SIG-M5 treated with dmso at 0.1 percent for 504 hours (cell line): Measurements from ENCODE around the gene TLR9.

Source experiments
- DNase-seq: peaks from one replicate; lab custom pipeline; 2025; ENCODE audit not compliant: unreplicated experiment; lab: John Stamatoyannopoulos, UW

TLR9 gene

DNA sequence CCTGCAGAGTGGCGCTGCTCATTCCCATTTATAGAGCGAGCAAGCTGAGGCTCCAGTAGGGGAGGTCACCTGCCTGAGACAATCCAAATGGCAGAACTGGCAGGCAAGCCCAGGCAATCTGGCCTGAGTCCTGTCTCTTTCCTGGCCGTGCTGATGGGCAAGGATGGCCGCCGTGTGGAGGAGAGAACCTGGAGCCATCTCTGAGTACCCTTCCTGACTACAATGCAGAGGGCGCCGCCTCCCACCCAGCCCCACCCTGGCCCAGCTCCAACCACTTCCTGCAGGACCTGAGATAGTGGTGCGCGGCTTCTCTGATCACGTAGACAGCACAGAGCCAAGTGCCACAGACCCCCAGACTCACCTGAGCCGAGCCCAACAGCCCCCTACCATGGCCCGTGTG lies 7.0 kb downstream of the TLR9 start:
- DNase-seq, result no peak

DNA sequence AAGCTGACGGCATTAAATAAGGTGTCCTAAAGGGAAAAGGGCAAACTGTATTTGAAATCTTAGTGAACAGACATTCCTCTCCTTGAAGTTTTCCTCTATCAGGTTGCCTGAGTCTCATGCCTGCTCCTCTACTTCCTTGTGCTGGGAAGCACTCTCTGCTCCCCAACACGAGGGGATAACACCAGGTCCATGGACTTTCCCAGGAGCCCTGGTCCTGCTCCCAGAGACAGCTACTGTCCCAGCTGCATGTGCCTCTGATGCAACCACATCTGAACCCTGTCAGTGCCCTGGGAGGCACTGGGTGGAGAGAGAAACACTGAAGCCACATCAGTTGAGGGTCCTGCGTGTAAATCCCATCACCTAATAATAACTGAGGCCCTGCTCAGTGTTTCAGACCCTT lies 7.4 kb downstream of the TLR9 start:
- no peak for DNase-seq

DNA sequence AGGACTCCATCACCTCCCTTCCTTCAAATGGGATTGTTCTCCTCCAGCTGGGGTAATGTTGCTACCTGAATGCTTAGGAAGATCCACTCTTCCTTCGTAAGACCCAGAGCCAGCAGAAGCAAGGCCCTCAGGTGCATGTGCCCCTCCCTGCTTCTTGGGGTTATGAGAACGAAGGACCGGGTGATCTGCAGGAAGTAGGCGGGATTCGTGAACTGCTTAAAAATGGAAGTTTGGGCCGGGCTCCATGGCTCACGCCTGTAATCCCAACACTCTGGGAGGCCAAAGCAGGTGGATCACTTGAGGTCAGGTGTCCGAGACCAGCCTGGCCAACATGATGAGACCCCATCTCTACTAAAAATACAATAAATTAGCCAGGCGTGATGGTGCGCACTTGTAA lies 8.0 kb downstream of the TLR9 start:
- no peak for DNase-seq

DNA sequence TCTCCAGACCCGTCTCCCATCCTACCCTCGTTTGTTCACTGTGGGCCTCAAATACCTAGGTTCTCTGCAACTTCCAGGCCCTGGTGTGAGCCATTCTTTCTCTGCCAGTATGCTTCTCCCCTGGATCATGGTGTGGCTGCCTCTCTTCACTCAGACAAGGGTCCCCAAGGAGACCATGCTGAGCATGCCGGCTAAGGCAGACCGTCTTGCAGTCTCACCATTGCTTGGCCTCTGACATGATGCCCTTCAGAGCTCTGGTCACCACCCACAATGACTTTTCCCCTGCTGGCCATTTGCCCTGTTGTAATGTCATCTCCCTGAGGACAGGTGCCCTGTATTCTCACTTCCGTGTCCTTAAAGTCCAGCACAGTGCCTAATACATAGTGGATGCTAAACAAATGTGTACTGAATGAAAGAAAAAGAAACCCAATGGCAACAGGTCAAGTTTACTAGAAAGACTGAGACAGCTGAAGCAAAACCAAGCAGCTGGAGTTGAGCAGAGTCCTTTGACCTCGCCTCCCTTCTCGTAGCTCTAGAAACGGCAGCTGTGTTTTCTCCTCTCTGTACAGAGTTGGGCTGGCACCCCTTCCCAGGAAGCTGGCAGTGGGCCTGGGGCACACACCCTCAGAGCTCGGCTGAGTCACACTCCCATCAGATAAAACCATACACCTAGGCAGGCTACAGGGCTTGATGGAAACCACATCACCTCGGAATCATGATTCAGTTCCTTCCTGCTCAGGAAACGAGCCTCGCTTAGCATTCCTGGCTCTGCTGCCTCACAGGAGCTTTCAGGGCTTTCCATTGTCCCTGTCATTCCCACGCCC lies 8.6 kb downstream of the TLR9 start:
- DNase-seq, result no peak

DNA sequence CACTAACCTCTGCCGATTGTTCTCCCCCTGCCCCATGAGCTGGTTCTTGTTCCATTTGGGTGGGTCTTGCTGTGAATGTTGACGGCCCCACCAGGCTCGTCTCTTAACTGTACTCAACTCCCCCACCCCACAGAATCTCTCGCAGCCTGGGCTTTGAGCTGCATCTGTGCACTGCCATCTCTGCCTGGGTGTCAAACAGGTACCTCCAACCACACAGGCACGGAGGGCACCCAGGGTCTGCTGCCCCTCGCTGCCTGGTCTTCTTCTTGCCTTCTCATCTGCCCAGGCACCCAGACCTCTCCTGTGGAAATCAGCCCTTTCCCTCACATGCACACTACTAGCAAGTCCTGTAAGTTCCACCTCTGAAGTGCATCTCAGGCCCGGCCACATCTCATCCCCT lies 10.1 kb downstream of the TLR9 start:
- no peak for DNase-seq

DNA sequence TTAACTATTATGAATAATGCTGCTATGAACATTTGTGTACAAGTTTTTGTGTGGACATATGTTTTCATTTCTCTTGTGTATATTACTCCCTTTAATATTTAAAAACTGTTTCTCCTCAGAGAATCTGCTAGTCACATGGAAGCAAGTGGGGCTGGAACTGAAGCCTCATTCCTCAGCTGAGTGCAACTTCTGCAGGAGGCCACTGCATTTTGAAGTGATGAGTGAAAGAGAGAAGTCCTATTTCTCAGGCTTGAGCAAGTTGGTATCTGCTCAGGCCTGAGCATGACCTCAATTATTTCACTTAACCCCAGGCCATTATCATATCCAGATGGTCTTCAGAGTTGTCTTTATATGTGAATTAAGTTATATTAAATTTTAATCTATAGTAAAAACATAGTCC lies 11.5 kb downstream of the TLR9 start:
- no peak for DNase-seq

DNA sequence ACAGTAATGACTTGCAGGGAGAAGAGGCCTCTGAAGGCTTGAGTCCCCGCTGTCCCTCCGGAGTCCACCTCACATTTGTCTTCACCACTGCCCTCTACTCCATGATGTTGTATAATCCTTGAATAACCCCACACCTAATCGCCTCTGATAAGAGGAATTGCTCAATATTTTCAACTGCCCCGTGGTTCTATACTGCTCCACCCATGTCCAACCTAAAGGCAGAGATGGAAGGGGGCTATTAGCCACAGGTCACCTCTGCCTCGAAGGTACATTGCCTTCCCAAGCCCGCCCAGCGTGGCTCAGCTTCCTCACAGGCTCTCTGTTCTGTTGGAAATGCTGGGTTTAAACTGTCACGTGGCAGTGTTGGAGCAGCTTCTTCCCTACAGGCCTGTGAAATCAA lies 12.4 kb downstream of the TLR9 start:
- no peak for DNase-seq

DNA sequence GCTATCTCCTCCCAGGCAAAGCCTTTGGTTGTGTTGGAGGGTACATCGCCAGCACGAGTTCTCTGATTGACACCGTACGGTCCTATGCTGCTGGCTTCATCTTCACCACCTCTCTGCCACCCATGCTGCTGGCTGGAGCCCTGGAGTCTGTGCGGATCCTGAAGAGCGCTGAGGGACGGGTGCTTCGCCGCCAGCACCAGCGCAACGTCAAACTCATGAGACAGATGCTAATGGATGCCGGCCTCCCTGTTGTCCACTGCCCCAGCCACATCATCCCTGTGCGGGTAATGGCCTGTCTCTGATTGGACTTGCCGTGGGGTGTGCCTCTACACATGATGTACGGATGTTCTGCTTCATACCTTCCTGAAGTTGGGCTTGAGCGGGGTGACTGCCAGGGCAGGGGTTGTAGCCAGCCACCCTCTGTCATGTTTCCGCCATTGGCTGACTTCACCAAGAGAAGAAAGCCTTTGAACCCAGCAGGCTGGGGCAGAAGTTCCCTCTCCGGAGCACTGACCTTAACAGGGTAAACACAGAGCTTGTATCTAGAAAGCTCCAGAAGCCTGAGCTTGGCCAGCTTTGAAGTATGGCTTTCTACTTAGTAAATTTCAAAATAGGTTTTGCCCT lies 14.1 kb downstream of the TLR9 start:
- no peak for DNase-seq

DNA sequence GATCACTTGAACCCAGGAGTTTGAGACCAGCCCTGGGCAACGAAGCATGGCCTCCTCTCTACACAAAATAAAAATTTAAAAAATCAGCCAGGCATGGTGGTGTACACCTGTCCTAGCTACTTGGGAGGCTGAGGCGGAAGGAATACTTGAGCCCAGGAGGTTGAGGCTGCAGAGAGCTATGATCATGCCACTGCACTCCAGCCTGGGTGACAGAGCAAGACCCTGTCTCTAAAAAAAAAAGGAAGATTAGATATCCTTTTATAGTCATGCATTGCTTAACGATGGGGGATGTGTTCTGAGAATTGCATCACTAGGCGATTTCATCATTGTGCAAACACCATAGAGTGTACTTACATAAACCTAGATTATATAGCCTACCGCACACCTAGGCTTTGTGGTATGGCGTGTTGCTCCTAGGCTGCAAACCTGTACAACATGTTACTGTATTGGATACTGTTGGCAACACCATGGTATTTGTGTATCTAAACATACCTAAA lies 14.8 kb downstream of the TLR9 start:
- DNase-seq, result peak; percentile 95

DNA sequence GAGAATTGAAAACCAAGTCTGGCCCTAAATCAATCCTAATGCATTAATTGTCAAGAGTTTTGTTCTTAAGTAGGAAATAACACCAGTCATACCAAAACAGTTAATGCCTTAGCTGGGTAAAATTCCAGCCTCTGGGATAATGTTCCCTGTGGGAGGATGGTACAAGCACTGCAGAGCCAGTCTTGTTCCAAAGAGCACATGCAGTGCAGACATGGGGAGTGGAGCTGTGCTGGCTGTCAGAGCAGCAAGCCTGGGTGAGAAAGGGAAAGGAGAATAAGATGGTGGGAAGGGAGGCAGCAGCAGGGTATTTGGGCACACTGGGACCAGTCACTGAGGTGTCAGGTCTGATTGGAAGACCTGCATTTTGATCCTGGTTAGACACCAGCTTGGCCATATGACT lies 15.4 kb downstream of the TLR9 start:
- no peak for DNase-seq

DNA sequence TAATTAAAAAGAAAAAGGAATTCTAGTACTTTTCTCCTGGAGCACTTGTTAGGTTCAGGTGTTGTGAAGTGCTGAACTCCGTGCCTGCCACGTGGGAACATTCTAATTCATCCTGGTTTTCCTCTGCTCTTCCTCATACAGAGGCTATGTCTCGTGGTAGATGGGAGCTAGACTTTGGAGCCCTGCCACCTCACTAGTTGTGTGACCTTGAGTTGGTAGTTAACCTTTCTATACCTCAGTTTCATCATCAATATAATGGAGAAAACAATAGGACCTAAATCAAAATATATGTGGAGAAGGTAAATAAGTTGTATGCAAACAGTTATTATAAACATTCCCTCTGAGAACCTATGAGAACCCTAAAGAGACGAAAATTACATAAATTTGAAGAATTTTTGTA lies 16.9 kb downstream of the TLR9 start:
- DNase-seq, result no peak

DNA sequence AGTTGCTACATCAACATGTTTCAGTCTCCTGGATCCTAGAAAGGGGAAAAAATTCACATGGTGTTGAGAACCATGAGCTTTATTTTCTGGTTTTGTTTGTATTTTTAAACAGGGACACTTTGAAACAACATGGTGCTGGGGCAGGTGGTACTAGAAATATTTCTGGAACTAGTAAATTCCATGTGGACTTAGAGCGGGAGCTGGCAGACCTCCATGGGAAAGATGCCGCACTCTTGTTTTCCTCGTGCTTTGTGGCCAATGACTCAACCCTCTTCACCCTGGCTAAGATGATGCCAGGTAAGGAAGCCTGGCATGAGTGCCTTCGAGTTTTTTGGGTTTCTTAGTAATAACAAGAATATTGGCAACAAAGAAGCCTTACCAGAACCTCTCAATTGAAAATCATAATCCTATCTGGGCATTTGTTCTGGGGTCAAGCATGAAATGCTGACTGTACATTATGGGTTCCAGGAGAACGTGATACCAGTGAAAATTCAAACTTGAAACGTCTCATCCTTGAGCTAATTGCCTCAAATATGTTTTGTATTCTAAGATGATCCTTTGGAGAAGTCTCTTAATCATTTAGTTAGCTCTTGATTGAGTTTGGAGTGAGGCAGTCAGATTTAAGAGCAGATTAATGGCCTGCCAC lies 19.6 kb downstream of the TLR9 start:
- no peak for DNase-seq

DNA sequence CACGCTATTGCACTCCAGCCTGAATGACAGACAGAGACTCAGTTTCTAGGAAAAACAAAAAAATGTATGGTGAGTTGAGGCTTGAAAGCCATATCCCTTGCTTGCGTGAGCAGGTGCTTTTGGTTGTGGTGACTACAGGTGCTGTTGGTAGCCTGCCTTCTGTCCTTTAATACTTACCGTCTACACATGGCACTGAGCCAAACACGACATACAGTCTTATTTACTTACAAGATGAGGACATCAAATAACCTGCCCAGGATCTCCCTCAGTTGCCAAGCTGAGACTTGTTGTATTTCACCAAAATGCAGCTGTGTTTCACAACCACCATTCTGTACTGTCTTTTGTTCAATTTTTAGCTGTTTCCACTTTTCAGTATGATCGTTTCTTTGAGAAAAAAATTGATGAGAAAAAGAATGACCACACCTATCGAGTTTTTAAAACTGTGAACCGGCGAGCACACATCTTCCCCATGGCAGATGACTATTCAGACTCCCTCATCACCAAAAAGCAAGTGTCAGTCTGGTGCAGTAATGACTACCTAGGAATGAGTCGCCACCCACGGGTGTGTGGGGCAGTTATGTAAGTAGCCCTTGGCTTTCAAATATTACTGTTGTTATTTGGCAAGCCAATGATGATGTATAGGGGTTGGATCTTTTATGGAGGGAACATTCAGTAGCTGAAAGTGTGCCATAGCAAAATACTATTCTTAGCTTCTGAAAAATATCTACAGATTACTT lies 20.9 kb downstream of the TLR9 start:
- peak; percentile 50 for DNase-seq

DNA sequence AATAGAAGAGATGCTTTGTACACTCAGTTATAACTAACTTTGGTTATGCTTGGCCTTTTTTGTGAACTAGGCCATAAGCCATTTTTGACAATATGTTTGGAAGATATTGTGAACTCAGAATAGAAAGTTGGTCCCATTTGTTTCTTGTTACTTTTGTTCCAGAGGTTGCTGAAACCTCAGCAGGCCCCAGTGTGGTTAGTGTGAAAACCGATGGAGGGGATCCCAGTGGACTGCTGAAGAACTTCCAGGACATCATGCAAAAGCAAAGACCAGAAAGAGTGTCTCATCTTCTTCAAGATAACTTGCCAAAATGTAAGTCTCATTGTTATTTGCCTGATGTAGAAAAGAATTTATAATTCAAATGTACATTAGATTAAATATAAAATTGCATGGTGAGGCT lies 21.7 kb downstream of the TLR9 start:
- no peak for DNase-seq

DNA sequence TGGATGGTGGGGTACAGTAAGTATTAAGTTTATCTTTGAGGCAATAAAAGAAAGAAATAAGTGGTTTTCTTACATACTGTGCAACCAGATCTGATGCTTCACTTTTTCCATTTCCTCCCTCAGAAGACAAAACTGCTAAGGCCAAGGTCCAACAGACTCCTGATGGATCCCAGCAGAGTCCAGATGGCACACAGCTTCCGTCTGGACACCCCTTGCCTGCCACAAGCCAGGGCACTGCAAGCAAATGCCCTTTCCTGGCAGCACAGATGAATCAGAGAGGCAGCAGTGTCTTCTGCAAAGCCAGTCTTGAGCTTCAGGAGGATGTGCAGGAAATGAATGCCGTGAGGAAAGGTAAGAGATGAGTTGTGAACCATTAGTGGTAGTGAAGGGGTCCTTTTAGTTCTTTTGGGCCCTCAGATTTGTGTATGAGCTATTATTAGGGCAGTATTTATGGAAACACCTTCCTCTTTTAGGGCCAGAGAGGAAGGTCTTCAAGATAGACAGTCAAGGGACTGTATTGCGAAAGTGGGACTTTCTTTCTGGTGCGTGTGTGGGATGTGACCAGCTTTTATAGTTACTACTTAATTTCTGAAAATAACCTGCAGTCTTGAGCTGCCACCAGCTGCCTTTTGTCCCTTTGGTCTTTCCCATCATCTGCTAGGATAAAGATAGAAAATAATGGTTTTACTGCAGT lies 22.9 kb downstream of the TLR9 start:
- DNase-seq, result peak; percentile 94

DNA sequence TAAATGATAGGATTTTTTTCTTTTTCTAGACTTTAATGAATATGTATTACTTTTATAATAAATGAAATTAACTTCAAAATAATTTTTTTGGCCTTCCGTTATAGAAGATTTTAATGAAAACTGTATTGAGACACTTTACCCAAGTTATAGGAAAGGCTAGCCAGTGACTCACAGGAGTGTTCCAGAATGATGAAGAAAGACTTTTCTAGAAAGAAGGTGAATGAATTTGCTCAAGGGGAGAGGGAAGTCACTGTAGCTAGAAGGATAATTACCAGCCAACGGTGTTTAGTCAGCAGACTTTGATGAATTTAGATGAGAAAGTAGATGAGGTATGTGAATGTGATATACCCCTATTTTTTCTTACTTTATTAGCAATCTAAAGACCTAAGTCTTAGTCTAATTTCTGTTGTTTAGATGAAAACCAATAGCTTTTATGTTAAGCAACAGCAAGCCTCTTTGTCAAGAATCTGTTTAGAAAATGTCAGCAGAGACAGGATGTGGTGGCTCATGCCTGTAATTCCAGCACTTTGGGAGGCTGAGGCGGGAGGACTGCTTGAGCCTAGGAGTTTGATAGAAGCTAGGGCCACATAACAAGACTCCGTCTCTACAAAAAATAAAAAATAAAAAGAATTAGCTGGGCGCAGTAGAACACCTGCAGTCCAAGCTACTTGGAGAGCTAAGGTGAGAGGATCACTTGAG lies 24.3 kb downstream of the TLR9 start:
- DNase-seq, result peak; percentile 79

DNA sequence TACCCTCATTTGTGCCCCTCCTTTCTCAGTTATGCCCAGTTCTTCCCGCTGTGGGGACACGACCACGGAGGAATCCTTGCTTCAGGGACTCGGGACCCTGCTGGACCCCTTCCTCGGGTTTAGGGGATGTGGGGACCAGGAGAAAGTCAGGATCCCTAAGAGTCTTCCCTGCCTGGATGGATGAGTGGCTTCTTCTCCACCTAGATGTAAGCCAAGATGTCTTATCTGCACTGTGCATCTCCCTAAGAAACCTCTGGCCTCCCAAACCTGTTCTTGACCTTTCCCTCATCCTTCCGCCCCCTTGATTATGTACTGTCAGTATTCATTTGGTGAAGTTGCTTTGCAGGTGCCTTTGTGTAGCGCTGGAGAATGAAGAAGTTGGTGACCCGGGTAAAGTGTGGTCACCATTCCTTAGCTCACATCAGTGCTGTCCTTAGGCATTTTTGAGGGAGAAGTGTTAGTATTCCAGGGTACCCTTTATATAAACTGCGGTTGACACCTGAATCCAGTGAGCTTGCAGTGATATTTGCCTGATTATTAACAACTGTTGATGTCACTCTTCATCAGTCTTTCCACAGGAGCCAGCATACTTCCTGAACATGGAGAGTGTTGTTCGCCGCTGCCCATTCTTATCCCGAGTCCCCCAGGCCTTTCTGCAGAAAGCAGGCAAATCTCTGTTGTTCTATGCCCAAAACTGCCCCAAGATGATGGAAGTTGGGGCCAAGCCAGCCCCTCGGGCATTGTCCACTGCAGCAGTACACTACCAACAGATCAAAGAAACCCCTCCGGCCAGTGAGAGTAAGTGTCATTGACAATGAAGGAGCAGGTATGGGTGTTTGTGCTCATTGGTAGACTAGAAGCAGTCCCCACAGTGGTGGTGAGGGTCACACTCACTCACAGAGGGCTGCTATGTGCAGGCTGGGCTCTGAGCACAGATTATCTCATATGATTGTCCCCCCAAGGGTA lies 26.5 kb downstream of the TLR9 start:
- peak; percentile 24 for DNase-seq

DNA sequence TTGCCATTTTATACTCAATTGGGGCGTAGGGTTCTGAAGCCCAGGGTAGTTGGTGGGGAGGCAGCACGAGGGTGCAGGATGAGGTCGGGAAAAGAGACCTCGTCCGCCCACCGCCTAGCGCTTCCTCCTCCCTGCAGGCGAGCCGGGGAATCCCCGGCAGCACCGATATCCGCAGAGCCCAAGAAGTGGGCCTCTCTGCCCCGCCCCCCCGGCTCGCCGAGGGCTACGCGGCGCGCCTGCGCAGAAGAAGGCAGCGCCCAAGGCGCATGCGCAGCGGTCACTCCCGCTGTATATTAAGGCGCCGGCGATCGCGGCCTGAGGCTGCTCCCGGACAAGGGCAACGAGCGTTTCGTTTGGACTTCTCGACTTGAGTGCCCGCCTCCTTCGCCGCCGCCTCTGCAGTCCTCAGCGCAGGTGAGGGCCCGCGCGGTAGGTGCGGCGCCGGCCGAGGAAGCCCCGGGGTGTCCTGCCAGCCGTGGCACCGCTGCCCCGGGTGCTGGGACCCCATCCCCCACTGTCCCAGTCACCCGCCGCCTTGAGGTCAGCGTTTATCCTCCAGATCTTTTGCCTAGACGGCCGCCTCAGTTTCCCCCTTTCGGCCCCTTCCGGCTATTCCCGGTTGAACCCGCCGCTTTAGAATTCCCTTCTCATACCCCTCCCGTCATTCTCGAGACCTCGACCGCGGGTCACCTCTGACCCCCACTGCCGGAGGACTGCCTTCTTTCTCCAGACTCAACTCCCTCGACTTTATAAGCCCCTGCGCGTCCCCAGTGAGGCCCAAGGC lies 27.4 kb downstream of the TLR9 start, which contains the start of gene ALAS1:
Gene ALAS1 (plus strand): TSS at position 319 of the 784 bp plus-strand sequence. CDS start 1,082 bp downstream, outside the sequence.
- peak; percentile 88 for DNase-seq
